Vagina (tissue), 2 donors: Measurements from ENCODE around the gene ATP5F1D. TPM values are rescaled to one million over a fixed set of nuclear protein-coding genes. Genes with fewer than 3 reads are reported as not detected.

Experiments used
- DNase-seq, 2 donors: peaks; one replicate each; pipeline ENCODE4 v3.0.0-alpha.2; 2017; ENCODE audit errors: extremely low spot score in 2 of 2
- H3K27ac ChIP-seq: fragments of 200-600 bp; sonication (generic); one replicate; pipeline ENCODE4 v1.5.1; 2019
- H3K27me3 ChIP-seq: fragments of 200-600 bp; sonication (generic); one replicate; pipeline ENCODE4 v1.5.1; 2019
- H3K36me3 ChIP-seq, 2 donors: fragments of 200-600 bp; sonication (generic); one replicate each; pipeline ENCODE4 v1.5.1; 2017 to 2019
- H3K4me1 ChIP-seq: fragments of 200-600 bp; sonication (generic); one replicate; pipeline ENCODE4 v1.5.1; 2019
- H3K4me3 ChIP-seq, 2 donors: fragments of 200-600 bp; sonication (generic); 1 replicate in 1 of 2; 2 replicates in 1 of 2; pipeline ENCODE4 v1.5.1; 2016 to 2019
- H3K9me3 ChIP-seq: fragments of 200-600 bp; sonication (generic); one replicate; pipeline ENCODE4 v1.5.1; 2019
- CTCF ChIP-seq, 3 experiments: fragments of 450-650 bp in 2 of 3; fragments of 200-600 bp in 1 of 3; sonication (generic) in 1 of 3; IDR thresholded peaks; one replicate each; pipeline ENCODE4 v1.5.1; 2017 to 2019; ENCODE audit warnings: antibody characterized with exemption in 3 of 3, mild to moderate bottlenecking in 2 of 3, moderate library complexity in 2 of 3
- POLR2A ChIP-seq, 2 donors: fragments of 450-650 bp; IDR thresholded peaks; one replicate each; pipeline ENCODE4 v1.6.1; 2017; ENCODE audit warnings: antibody characterized with exemption in 2 of 2, mild to moderate bottlenecking in 2 of 2, moderate library complexity in 2 of 2
- POLR2AphosphoS5 ChIP-seq, 2 donors: sonication (generic); formaldehyde crosslinking; IDR thresholded peaks; one replicate each; pipeline ENCODE4 v1.9.0; 2017; ENCODE audit warnings: antibody characterized with exemption in 2 of 2, mild to moderate bottlenecking in 2 of 2, low read depth in 1 of 2; ENCODE audit not compliant: insufficient read depth in 1 of 2
- intact Hi-C: fragments of 100-400 bp; cut with DNase I; formaldehyde crosslinking; loops from one replicate; pipeline ENCODE4 v1.15.1; 2023
- total RNA-seq: library from RNA; depleted of rRNA; stranded (reverse); fragments of >200 nt; gene quantifications from one replicate; pipeline ENCODE4 v1.2.3, GENCODE V29; 2016

The ATP5F1D gene
- total RNA-seq, 1 donor from 2014 or later = 154 TPM

GRCh38 chr19:1277061-1277460, 35.5 kb downstream of the ATP5F1D start:
- Histone ChIP-seq H3K4me3 (no peak overlapping the region), H3K27me3 (no peaks in the 10 kb centered on the region), H3K4me1 (peaks cover 42% of the 10 kb centered on the region), H3K27ac (no peak overlapping the region), H3K9me3 (no peaks in the 10 kb centered on the region), H3K36me3 (peaks cover 0 to 50% of the 10 kb centered on the region in 2 donors)
- TF ChIP-seq POLR2A (IDR thresholded peaks at IDR 0.05) (no peak), POLR2AphosphoS5 (IDR thresholded peaks at IDR 0.05; ENCODE audit: insufficient read depth in 1 of 2, low read depth in 1 of 2) (no peak), CTCF (IDR thresholded peaks at IDR 0.05) (no peak)
- no peak for DNase-seq
- intact Hi-C loops = loop anchor here (10.0 kb wide), 2 partner anchors 108 to 168 kb away; partner anchors contain the start of gene NDUFS7

- Histone ChIP-seq H3K27me3 (no peaks in the 10 kb centered on the region), H3K27ac (no peak overlapping the region), H3K36me3 (peaks cover 0 to 39% of the 10 kb centered on the region in 2 donors), H3K9me3 (no peaks in the 10 kb centered on the region), H3K4me1 (peaks cover 33% of the 10 kb centered on the region), H3K4me3 (no peak overlapping the region)
- DNase-seq = no peak
- TF ChIP-seq POLR2AphosphoS5 (IDR thresholded peaks at IDR 0.05; ENCODE audit: insufficient read depth in 1 of 2, low read depth in 1 of 2) = no peak
- TF ChIP-seq CTCF (IDR thresholded peaks at IDR 0.05) = no peak
- intact Hi-C loops = loop anchor here (10.0 kb wide), 2 partner anchors 107 to 167 kb away; partner anchors contain the start of gene NDUFS7
Measured at GRCh38 chr19:1278074-1278473, 36.5 kb downstream of the ATP5F1D start.

GRCh38 chr19:1278713-1279660, 37.4 kb downstream of the ATP5F1D start:
- no peak overlapping the region for H3K4me3 ChIP-seq
- no peak for DNase-seq
- peaks cover 0 to 30% of the 10 kb centered on the region in 2 donors for H3K36me3 ChIP-seq
- intact Hi-C loops = loop anchor here (10.0 kb wide), 2 partner anchors 106 to 166 kb away; partner anchors contain the start of gene NDUFS7
- H3K9me3 ChIP-seq = no peaks in the 10 kb centered on the region
- H3K4me1 ChIP-seq = peaks cover 24% of the 10 kb centered on the region
- TF ChIP-seq POLR2A (IDR thresholded peaks at IDR 0.05) (no peak), CTCF (IDR thresholded peaks at IDR 0.05) (no peak), POLR2AphosphoS5 (IDR thresholded peaks at IDR 0.05; ENCODE audit: insufficient read depth in 1 of 2, low read depth in 1 of 2) (no peak)
- H3K27me3 ChIP-seq = no peaks in the 10 kb centered on the region
- no peak overlapping the region for H3K27ac ChIP-seq

GRCh38 chr19:1279782-1280341, 38.3 kb downstream of the ATP5F1D start:
- TF ChIP-seq POLR2A (IDR thresholded peaks at IDR 0.05) = no peak
- TF ChIP-seq CTCF (IDR thresholded peaks at IDR 0.05) = peak; percentile 80 to 90 (median 85)
- TF ChIP-seq POLR2AphosphoS5 (IDR thresholded peaks at IDR 0.05; ENCODE audit: insufficient read depth in 1 of 2, low read depth in 1 of 2) = peak; percentile 29 to 37
- H3K27ac ChIP-seq = no peak overlapping the region
- intact Hi-C loops = loop anchor here (10.0 kb wide), 2 partner anchors 105 to 165 kb away; partner anchors contain the start of gene NDUFS7
- no peak overlapping the region for H3K4me3 ChIP-seq
- no peaks in the 10 kb centered on the region for H3K27me3 ChIP-seq
- H3K36me3 ChIP-seq = peaks cover 0 to 22% of the 10 kb centered on the region in 2 donors
- H3K4me1 ChIP-seq = peaks cover 16% of the 10 kb centered on the region
- H3K9me3 ChIP-seq = no peaks in the 10 kb centered on the region
- DNase-seq = no peak
